ENCODE measurements around the gene ADAMTS20. TPM values are rescaled to one million over a fixed set of nuclear protein-coding genes. Genes with fewer than 3 reads are reported as not detected.
"Not testable (repeated sequence)": the region's sequence is repeated elsewhere in the genome, so short reads cannot be mapped to it uniquely, and the experiment has no call there.

Gene ADAMTS20
- total RNA-seq, 1 experiment from 2014 or later = 0.07 TPM

GRCh38 chr12:43361031-43361710 lies 190.8 kb downstream of the ADAMTS20 start:
- no peak overlapping the region for H3K4me3 ChIP-seq (ENCODE audit: low read depth, low read length)
- Mint-ChIP-seq H3K9me3 (ENCODE audit: unreplicated experiment) (no peaks in the 10 kb centered on the region), H3K4me3 (ENCODE audit: unreplicated experiment) (no peak overlapping the region), H3K27me3 (ENCODE audit: insufficient read depth, unreplicated experiment) (no peaks in the 10 kb centered on the region), H3K4me1 (ENCODE audit: low read depth, unreplicated experiment) (peaks cover 11% of the 10 kb centered on the region), H3K36me3 (ENCODE audit: insufficient read depth, unreplicated experiment) (no peaks in the 10 kb centered on the region), H3K27ac (ENCODE audit: unreplicated experiment) (no peak overlapping the region)
- H3K9me3 ChIP-seq = no peaks in the 10 kb centered on the region
- ChIA-PET CTCF (no interaction called here), POLR2A (no interaction called here)
- intact Hi-C loops (cut with micrococcal nuclease; ENCODE audit: unreplicated experiment) = no loop called here
- no peaks in the 10 kb centered on the region for H3K36me3 ChIP-seq (ENCODE audit: control insufficient read depth, insufficient read depth, low read length)
- no peaks in the 10 kb centered on the region for H3K27me3 ChIP-seq (replicated peaks; ENCODE audit: control insufficient read depth, insufficient read depth, low read length)
- no peak for DNase-seq
- H3K4me1 ChIP-seq = peaks cover 4% of the 10 kb centered on the region; the same call in 1 of the 2 replicates
- no peak for TF ChIP-seq CTCF (IDR thresholded peaks at IDR 0.05; ENCODE audit: insufficient read depth in 1 of 2, low read depth in 1 of 2, low read length in 1 of 2, severe bottlenecking in 1 of 2, unreplicated experiment in 1 of 2)
- no TSS peak for BruUV-seq (replicated peaks)

GRCh38 chr12:43360001-43360400 lies 192.0 kb downstream of the ADAMTS20 start:
- H3K9me3 ChIP-seq; H3K36me3 ChIP-seq (ENCODE audit: control insufficient read depth, insufficient read depth, low read length); H3K36me3 Mint-ChIP-seq (ENCODE audit: insufficient read depth, unreplicated experiment); H3K27me3 Mint-ChIP-seq (ENCODE audit: insufficient read depth, unreplicated experiment); DNase-seq; intact Hi-C loops (cut with micrococcal nuclease; ENCODE audit: unreplicated experiment); H3K4me3 Mint-ChIP-seq (ENCODE audit: unreplicated experiment); H3K9me3 Mint-ChIP-seq (ENCODE audit: unreplicated experiment); H3K27ac Mint-ChIP-seq (ENCODE audit: unreplicated experiment); CTCF ChIA-PET; BruUV-seq (replicated peaks); H3K4me3 ChIP-seq (ENCODE audit: low read depth, low read length); POLR2A ChIA-PET; H3K27me3 ChIP-seq (replicated peaks; ENCODE audit: control insufficient read depth, insufficient read depth, low read length); H3K4me1 ChIP-seq: not testable (repeated sequence)
- H3K4me1 Mint-ChIP-seq (ENCODE audit: low read depth, unreplicated experiment) = peaks cover 11% of the 10 kb centered on the region

- no peaks in the 10 kb centered on the region; the same call in 1 of the 2 replicates for H3K9me3 ChIP-seq
- H3K4me1 ChIP-seq = no peaks in the 10 kb centered on the region
- peaks cover 3% of the 10 kb centered on the region for H3K27me3 Mint-ChIP-seq (ENCODE audit: insufficient read depth, unreplicated experiment)
- no peaks in the 10 kb centered on the region for H3K36me3 Mint-ChIP-seq (ENCODE audit: insufficient read depth, unreplicated experiment)
- no peaks in the 10 kb centered on the region for H3K9me3 Mint-ChIP-seq (ENCODE audit: unreplicated experiment)
- no peak for DNase-seq
- intact Hi-C loops (cut with micrococcal nuclease; ENCODE audit: unreplicated experiment) = no loop called here
- ChIA-PET POLR2A (no interaction called here), CTCF (no interaction called here)
- H3K27me3 ChIP-seq (replicated peaks; ENCODE audit: control insufficient read depth, insufficient read depth, low read length) = no peaks in the 10 kb centered on the region
- no peak overlapping the region for H3K4me3 ChIP-seq (ENCODE audit: low read depth, low read length)
- no peaks in the 10 kb centered on the region for H3K4me1 Mint-ChIP-seq (ENCODE audit: low read depth, unreplicated experiment)
- TF ChIP-seq CTCF (IDR thresholded peaks at IDR 0.05; ENCODE audit: insufficient read depth in 1 of 2, low read depth in 1 of 2, low read length in 1 of 2, severe bottlenecking in 1 of 2, unreplicated experiment in 1 of 2) = no peak
- H3K36me3 ChIP-seq (ENCODE audit: control insufficient read depth, insufficient read depth, low read length) = no peaks in the 10 kb centered on the region
- H3K27ac Mint-ChIP-seq (ENCODE audit: unreplicated experiment) = no peak overlapping the region
- H3K4me3 Mint-ChIP-seq (ENCODE audit: unreplicated experiment) = no peak overlapping the region
- no TSS peak for BruUV-seq (replicated peaks)
Observed at GRCh38 chr12:43357141-43357540, 194.9 kb downstream of the ADAMTS20 start.

All from Caco-2 (cell line).